ENCODE measurements around the gene LMO2. TPM values are rescaled to one million over a fixed set of nuclear protein-coding genes. Genes with fewer than 3 reads are reported as not detected.

The LMO2 gene
- total and polyA plus RNA-seq, 2 of the 13 experiments (the other 11 are each of a cell fraction or from before 2014, with no cell fraction given), result not detected

DNA sequence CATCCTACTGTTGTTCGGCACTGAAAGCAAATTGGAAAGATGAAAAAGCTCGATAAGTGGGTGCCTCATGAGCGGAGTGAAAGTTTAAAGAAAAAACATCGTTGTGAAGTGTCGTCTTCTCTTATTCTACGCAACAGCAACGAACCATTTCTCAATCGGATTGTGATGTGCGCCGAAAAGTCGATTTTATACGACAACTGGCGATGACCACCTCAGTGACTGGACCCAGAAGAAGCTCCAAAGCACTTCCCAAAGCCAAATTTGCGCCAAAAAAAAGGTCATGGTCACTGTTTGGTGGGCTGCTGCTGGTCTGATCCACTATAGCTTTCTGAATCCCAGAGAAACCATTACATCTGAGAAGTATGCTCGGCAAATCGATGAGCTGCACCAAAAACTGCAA is 59.2 kb downstream of the LMO2 start:
- no peaks in the 10 kb centered on the region for H3K4me1 ChIP-seq (ENCODE audit: insufficient read depth, low read length)
- no peak overlapping the region for H3K27ac ChIP-seq (ENCODE audit: extremely low read length, insufficient read depth, low read length)
- 40% methylated on average over 15 of the region's 16 CpGs for WGBS (ENCODE audit: low lambda C conversion rate)
- H3K4me2 ChIP-seq (ENCODE audit: low read depth, low read length), result no peak overlapping the region
- H3K36me3 ChIP-seq (replicated peaks in 1 of 2; ENCODE audit: control insufficient read depth in 1 of 2, insufficient read depth in 2 of 2, low read length in 2 of 2), result no peaks in the 10 kb centered on the region
- FAIRE-seq (no peak), DNase-seq (ENCODE audit: low spot score) (no peak), ATAC-seq (no peak)
- no peak overlapping the region for H3K9ac ChIP-seq (ENCODE audit: insufficient read depth, low read depth, low read length)
- TF ChIP-seq, protein P1, sequence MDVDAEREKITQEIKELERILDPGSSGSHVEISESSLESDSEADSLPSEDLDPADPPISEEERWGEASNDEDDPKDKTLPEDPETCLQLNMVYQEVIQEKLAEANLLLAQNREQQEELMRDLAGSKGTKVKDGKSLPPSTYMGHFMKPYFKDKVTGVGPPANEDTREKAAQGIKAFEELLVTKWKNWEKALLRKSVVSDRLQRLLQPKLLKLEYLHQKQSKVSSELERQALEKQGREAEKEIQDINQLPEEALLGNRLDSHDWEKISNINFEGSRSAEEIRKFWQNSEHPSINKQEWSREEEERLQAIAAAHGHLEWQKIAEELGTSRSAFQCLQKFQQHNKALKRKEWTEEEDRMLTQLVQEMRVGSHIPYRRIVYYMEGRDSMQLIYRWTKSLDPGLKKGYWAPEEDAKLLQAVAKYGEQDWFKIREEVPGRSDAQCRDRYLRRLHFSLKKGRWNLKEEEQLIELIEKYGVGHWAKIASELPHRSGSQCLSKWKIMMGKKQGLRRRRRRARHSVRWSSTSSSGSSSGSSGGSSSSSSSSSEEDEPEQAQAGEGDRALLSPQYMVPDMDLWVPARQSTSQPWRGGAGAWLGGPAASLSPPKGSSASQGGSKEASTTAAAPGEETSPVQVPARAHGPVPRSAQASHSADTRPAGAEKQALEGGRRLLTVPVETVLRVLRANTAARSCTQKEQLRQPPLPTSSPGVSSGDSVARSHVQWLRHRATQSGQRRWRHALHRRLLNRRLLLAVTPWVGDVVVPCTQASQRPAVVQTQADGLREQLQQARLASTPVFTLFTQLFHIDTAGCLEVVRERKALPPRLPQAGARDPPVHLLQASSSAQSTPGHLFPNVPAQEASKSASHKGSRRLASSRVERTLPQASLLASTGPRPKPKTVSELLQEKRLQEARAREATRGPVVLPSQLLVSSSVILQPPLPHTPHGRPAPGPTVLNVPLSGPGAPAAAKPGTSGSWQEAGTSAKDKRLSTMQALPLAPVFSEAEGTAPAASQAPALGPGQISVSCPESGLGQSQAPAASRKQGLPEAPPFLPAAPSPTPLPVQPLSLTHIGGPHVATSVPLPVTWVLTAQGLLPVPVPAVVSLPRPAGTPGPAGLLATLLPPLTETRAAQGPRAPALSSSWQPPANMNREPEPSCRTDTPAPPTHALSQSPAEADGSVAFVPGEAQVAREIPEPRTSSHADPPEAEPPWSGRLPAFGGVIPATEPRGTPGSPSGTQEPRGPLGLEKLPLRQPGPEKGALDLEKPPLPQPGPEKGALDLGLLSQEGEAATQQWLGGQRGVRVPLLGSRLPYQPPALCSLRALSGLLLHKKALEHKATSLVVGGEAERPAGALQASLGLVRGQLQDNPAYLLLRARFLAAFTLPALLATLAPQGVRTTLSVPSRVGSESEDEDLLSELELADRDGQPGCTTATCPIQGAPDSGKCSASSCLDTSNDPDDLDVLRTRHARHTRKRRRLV (CRISPR knock-in tag; IDR thresholded peaks at IDR 0.05), result no peak
- TF ChIP-seq CHCHD3 (CRISPR knock-in tag; IDR thresholded peaks at IDR 0.05), result no peak
- ChIA-PET CTCF (ENCODE audit: low intra/inter-chr PET ratio, low total read pairs) (no interaction called here), POLR2A (no interaction called here)
- intact Hi-C loops (cut with micrococcal nuclease; ENCODE audit: unreplicated experiment), result no loop called here
- H3K4me3 ChIP-seq (replicated peaks in 1 of 3; ENCODE audit: insufficient read depth in 1 of 3, low read depth in 2 of 3, low read length in 3 of 3), result no peak overlapping the region
- BruUV-seq (replicated peaks), result no TSS peak
- no peaks in the 10 kb centered on the region for H3K9me3 ChIP-seq (ENCODE audit: low read length)
- no peak overlapping the region for H2AFZ ChIP-seq (ENCODE audit: low read length)
- H4K20me1 ChIP-seq (ENCODE audit: insufficient read depth, low read length), result no peaks in the 10 kb centered on the region; the same call in 1 of the 2 replicates
- in situ Hi-C loops (cut with HindIII; ENCODE audit: extremely low pct_ligation_motif_present, low pct_unique_long_range_greater_than_20kb), result no loop called here
- H3K27me3 ChIP-seq (ENCODE audit: control insufficient read depth in 1 of 2, insufficient read depth in 2 of 2, low read length in 2 of 2), result peaks cover 11 to 45% of the 10 kb centered on the region in 2 experiments
- no peaks in the 10 kb centered on the region for H3K79me2 ChIP-seq (ENCODE audit: insufficient read depth, low read length)
